Keratinocyte (primary cell): ENCODE data around the gene CASZ1.

Experiments used
- CTCF ChIP-seq, 3 experiments: IDR thresholded peaks in 1 of 3; conservative IDR thresholded peaks in 1 of 3; optimal IDR thresholded peaks in 1 of 3; 2 replicates in 2 of 3; 3 replicates in 1 of 3; pipeline versions ENCODE3 to v1.5.1; 2011; ENCODE audit warnings: low read length in 3 of 3, mild to moderate bottlenecking in 3 of 3, moderate library complexity in 2 of 3, control low read depth in 1 of 3, inconsistent platforms in 1 of 3; ENCODE audit not compliant: insufficient read depth in 2 of 3; ENCODE audit errors: extremely low read depth in 1 of 3
- EZH2 ChIP-seq: IDR thresholded peaks from one replicate; pipeline ENCODE4 v1.6.1; 2012; ENCODE audit warnings: inconsistent platforms, mild to moderate bottlenecking, low read length, moderate library complexity

- no peak for TF ChIP-seq CTCF (optimal IDR thresholded peaks at IDR 0.05 in 1 of 3, IDR thresholded peaks at IDR 0.05 in 1 of 3, conservative IDR thresholded peaks at IDR 0.05 in 1 of 3; ENCODE audit: extremely low read depth in 1 of 3, insufficient read depth in 2 of 3, low read length in 3 of 3)
- no peak for TF ChIP-seq EZH2
Observed at GRCh38 chr1:10596780-10597179, 199.7 kb downstream of the CASZ1 start.
